ENCODE results near the gene MBD4.
"Not testable (repeated sequence)": the region's sequence is repeated elsewhere in the genome, so short reads cannot be mapped to it uniquely, and the experiment has no call there.

Gene MBD4

DNA sequence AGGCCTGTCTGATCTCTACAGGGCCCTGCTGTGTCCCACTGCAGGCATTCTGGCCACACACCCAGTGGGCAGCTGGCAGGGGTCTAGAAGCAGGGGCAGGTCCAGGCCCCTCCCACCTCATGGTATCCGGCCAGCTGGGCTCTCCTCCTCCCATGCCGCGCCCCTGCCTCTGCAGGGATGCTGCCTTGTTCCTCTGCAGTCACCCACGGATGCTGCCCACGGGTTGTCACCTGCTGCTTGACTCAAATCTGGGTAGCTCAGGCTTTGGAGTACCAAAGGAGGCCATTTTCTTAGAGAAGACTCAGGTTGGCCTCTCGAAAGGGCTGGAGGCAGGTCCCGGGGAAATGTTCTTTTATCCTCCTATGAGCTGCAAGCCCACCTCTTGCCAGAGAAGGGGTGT, 36.3 kb downstream of the MBD4 start:
- no peak for DNase-seq

DNA sequence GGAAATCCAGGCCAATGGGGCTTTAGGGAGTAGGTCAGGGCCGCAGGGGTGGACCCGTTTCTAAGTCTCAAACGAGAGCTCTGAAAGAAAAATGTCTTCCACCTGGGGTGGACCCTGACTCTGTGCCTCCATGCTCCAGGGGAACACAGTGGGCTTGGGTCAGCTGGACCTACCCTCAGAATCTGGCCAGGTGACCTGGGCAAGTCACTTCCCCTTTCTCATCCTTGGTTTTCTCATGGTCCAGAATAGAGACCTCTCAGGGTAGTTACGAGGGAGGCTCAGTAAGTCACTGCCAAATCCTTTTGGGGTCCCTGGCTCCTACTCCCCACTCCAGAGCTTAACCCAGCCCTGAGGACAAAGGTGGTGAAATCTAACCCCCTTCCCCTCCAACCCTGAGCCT, 37.1 kb downstream of the MBD4 start:
- DNase-seq, result no peak

DNA sequence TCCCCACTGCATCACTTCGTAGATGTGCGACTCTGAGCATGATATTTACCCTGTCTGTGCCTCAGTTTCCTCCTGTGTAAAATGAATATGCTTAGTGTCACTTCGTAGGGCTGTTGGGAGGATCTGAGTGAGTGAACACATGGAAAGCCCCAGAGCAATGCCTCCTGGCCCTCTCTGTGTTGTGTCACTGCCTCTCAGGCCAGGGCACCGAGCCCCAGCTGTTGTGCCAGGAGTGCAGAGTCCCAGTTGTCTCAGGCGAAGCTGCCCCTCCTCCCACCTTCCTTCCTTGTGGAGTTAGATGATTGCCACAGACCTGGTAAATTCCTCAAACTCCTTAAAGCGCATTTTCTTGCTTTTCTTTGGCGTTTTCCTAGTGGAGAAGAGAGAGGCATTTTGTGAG, 37.5 kb downstream of the MBD4 start:
- no peak for DNase-seq

DNA sequence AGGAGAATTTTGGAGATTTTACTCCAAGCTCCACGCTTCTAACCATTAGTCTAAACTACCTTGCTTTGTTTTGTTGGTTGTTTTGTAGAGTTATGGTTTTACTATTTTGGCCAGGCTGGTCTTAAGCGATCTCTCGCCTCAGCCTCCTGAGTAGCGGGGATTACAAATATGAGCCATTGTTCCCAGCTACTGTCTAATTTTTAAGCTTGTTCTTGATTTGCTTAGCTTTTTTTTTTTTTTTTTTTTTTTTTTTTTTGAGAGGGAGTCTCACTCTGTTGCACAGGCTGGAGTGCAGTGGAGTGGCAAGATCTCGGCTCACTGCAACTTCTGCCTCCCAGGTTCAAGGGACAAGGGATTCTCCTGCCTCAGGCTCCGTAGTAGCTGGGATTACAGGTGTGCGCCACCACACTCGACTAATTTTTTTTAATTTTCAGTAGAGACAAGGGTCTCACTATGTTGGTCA, 39.8 kb downstream of the MBD4 start:
- no peak for DNase-seq

DNA sequence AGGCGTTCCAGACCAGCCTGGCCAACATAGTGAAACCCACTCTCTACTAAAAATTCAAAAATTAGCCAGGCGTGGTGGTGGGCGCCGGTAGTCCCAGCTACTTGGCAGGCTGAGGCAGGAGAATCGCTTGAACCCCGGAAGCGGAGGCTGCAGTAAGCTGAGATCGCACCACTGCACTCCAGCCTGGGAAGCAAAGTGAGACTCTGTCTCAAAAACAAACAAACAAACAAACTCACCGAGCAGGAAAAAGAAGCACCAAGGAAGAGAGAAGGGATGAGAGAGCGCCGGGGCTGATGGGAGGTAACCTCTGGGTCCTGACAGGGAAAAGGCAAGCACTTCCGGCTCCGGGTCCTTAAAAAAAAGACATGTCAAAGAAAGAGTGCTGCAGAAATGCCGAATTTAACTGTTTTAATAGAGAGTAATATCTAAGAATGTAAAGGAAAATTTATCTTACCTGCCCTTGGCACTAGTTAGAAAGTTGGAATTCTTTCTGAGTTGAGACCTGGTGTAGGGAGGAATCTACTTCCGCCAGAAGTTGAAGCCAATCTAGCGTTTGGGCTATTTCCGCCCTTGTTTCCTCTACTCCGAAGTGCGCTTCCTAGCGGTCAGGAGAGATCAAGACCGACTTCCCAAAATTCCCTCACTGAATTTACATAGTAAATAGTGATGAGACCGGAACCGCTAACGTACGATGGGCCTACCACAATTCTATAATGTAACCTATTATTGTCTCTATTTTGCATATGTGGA, 40.4 kb downstream of the MBD4 start:
- peak; percentile 94 to 97 for DNase-seq

DNA sequence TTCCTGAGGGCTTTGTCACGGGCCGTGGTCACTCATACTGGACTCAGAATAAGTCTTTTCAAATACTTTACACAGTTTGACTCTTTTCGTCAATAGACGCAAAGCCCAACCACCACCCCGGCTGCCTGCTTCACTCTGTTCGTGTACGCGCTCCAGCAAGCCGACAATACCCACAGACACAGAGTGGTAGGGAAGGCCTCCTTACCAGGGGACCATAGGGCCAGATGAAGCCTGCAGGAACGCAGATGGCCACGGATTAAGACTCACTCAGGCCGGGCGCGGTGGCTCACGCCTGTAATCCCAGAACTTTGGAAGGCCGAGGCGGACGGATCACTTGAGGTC, 41.0 kb downstream of the MBD4 start:
- DNase-seq, result peak in 1 of 2 donors; percentile 10

DNA sequence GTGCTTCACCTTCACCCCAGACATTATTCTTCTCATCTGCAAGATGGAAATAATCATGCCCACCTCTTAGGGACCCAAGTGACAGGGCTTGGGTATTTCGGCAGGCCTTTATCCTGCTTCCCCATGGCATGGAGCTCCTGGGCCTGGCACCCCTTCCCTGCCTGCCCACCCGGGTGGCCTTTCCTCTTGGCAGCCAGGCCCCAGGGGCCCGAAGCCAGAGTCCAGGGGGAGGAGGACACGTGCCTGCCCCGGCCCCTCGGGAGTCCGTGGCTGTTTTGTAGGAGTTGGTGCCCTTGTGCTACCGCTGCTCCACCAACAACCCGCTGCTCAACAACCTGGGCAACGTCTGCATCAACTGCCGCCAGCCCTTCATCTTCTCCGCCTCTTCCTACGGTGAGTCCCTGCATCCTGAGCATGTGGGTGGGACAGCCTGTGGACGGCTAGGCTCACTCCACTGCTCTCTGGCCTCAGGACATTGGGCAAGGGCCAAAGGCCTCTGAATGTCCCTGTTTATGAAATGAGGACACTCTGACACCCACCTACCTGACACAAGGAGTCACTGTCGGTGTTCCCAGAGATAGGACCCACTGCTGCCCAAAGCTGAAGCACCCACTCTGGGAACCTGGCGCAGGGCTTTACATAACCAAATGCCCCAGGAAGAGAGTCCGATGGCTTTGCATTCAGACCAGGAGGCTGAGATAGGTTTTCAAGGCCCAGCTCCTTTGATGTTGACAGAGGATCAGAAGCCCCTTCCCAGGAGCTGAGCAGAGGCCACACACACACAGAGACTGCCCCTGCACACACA, 45.8 kb downstream of the MBD4 start:
- not testable (repeated sequence) for DNase-seq

DNA sequence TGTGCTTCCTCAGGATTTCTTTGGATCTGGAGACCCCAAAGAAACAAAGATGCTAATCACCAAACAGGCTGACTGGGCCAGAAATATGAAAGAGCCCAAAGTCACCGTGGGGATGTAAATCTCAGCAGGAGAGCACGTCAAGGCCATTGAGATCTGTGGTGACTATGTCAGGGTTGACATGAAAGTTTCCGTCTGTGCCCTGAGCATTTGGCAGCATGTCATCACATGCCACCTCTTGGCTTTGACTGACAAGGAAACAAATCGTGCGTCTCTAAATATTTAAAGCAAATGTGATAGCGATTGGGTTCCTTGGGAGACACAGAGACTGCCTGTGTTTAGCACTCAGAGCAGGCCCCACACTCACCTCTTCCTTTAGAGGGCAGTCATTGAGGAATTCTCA, 46.5 kb downstream of the MBD4 start:
- no peak for DNase-seq

DNA sequence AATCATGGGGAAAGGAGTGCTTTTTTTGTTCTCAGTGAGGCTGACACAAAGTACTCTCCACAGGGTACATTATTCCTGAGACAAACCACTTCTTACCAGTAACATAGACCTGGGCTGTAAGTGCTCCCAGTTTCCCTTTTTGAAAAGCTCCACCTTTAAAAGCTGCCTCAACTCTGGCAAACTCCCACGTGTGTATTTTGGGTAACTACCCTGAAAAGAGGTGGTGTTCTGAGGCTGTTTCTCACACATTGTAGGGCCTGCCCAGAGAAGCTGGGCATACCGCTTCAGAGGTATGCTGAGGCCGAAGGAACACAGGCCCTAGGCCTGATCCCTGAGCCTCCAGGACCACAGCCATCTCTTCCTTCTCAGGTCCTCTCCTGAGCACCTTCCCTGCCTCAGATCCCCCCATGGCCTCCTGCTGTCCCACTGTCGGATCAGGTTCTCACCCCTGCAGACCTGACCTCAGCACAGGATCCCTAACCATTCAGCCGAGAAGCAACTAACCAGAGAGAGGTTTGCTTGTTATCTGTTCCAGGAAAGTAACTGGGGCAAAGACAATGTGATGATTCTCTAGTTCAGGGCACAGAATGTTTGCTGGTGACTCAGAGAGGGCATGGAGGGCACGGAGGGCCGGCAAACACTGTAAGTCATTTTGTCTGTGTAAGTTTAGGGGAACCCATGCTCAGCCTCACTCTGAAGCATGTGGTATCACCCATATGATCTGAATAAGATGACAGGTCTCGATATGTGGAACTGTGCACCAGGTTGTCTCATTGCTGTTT, 47.5 kb downstream of the MBD4 start:
- DNase-seq, result not testable (repeated sequence)

DNA sequence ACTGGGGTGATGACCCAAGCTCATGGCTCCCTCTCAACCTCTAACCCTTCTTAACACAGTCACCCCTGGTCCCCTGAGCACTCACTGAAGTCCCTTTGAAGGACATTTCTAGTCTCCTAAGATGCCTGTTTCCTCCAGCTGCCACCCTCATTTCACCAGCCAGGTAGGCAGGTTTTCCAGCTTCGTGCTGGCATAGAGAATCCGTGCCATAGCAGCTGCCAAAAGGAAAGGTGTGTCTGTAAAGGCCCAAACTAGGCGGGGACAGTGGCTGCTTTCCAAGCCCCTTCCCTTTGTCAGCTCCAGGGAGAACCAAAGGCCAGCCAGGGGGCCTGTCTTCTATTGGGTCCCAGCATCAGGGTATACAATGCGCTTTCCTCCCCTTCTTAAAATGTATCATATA, 48.2 kb downstream of the MBD4 start:
- DNase-seq, result not testable (repeated sequence)

- DNase-seq, result no peak
These were observed 50.2 kb downstream of the MBD4 start for GRCh38 chr3:129389572-129389937.

DNA sequence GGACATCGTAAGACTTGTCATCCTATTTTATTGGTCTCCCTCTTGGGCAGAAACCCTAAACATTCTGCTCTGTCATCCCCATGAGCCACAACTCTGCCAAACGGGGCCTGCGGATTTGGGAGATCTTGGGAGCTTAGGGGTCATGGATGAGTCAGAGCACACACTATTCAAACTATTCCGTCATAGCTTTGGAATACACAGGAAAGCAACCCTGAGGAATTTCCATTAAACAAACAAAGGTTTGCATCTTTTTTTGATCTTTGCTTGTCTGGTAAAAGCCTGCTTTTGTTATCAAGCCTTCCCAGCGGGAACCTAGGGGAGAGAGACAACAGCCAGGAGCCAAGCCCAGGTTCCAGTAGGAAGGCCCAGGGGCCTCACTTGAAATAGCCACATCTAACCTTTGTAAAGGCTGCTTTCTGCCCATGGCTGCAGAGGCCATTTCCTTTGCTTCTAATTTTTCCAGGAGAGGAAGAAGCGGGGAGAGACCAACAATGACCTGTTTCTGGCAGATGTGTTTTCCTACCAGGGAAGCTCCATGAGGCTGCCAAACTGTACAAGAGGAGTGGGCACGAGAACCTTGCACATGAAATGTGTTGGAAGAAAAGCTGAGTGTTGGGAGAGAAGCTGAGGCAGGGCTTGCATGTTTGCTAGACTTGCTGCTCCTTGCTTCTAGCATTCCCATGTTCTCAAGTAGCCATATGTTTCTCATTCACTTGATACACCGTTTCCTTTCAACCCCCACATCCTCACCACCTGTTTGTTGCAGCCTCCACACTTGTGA, 50.8 kb downstream of the MBD4 start:
- not testable (repeated sequence) for DNase-seq

- no peak for DNase-seq
These were observed 52.3 kb downstream of the MBD4 start for GRCh38 chr3:129387487-129387886.

DNA sequence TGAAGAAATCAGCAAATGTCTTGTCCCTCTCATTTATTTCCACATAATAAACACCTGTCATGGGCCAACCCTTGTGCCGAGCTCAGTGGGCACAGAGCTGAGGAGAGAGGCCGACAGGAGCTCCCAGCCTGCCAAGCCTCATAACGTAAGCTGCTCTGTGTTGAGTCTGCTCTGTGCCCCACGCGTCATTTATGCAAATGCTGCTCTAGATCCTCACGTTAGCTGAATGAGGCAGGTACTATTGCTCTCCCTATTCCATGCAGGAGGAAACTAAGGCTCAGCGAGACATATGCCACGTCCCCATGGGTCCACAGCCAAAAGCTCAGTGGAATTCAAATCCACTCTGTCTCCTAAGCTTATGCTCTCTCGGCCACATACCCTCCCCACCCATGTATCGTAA, 52.8 kb downstream of the MBD4 start:
- no peak for DNase-seq

GRCh38 chr3:129385507-129385906, 54.2 kb downstream of the MBD4 start:
- DNase-seq, result not testable (repeated sequence)

DNA sequence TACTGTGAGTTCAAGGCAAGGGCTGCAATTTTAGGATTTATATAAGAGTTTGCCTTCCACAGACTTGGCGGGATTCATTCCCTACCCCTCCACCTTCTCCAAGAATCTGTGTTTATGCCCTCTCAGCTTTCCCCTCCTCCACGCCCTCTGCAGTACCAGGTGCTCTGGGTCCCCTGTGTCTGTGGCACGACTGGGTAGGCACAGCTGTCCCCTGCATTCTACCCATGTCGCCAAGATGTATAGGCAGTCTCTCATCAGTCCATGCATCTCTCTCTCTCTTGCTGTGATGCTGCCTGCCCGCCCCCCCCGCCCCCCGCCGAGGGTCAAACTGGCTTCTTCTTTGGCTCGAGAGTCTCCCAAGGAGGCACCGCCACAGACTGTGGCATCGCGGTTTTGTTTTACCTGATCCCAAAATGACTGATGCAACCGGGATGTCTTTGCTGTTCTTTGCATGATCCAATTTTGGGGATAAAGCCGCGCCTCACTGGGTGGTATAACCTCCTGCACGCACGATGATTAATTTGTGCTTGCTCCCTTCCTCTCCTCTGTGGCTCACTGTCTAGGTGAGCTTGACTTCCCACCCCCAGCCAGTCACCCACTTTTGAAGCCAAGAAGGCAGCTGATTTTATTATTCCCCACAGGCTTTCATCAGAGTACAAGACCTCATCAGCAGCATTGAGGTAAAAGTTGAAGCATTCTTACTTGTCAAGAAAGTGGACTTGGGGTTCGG, 55.0 kb downstream of the MBD4 start:
- no peak for DNase-seq

DNA sequence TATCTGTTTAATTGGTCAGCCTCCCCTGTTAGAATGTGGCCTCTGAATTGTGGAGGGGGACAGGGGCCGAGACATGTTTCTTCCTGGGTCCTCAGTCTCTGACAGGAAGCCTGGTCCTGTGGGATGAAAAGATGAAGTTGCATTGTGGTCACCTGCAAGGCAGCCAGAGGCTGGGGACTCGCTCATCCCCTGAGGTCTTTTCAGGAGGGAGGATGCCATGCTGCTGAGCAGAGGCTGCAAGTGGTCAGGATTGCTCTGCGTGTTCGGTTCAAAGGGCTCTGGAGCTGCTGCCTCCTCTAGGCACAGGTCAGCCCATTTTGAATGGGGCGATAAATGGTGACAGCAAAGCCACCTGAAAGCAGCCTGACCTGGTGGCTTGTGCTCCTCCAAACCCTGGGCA, 55.6 kb downstream of the MBD4 start:
- not testable (repeated sequence) for DNase-seq

- peak; percentile 44 to 51 for DNase-seq
These were observed 56.4 kb downstream of the MBD4 start for GRCh38 chr3:129383292-129383860.

- no peak for DNase-seq
These were observed 57.4 kb downstream of the MBD4 start for GRCh38 chr3:129382366-129382765.

All from inflammatory macrophage treated with lipopolysaccharide for 1 hour (primary cell).